SIG-M5 treated with dmso at 0.1 percent for 504 hours (cell line): Measurements from ENCODE around the gene RNF126.
"Not testable (repeated sequence)": the region's sequence is repeated elsewhere in the genome, so short reads cannot be mapped to it uniquely, and the experiment has no call there.

Source experiments
- DNase-seq: peaks from one replicate; lab custom pipeline; 2025; ENCODE audit not compliant: unreplicated experiment; lab: John Stamatoyannopoulos, UW

The RNF126 gene

GRCh38 chr19:613732-614567, 49.1 kb downstream of the RNF126 start:
- DNase-seq, result no peak

- no peak for DNase-seq
Measured at GRCh38 chr19:612941-613340, 50.1 kb downstream of the RNF126 start.

GRCh38 chr19:611481-611868, 51.5 kb downstream of the RNF126 start:
- DNase-seq, result no peak

GRCh38 chr19:610801-611480, 52.1 kb downstream of the RNF126 start:
- no peak for DNase-seq

GRCh38 chr19:610071-610800, 52.8 kb downstream of the RNF126 start:
- no peak for DNase-seq

- no peak for DNase-seq
Measured at GRCh38 chr19:609004-609346, 54.0 kb downstream of the RNF126 start.

- DNase-seq, result no peak
Measured at GRCh38 chr19:608155-609003, 54.6 kb downstream of the RNF126 start.

GRCh38 chr19:607301-608154, 55.5 kb downstream of the RNF126 start:
- DNase-seq, result no peak

- DNase-seq, result not testable (repeated sequence)
Measured at GRCh38 chr19:605061-605971, 57.7 kb downstream of the RNF126 start.

- no peak for DNase-seq
Measured at GRCh38 chr19:604355-604754, 58.7 kb downstream of the RNF126 start.

- DNase-seq, result not testable (repeated sequence)
Measured at GRCh38 chr19:603779-604178, 59.2 kb downstream of the RNF126 start.

- not testable (repeated sequence) for DNase-seq
Measured at GRCh38 chr19:603302-603639, 59.7 kb downstream of the RNF126 start.

GRCh38 chr19:602391-603301, 60.4 kb downstream of the RNF126 start:
- no peak for DNase-seq

- no peak for DNase-seq
Measured at GRCh38 chr19:601790-602189, 61.2 kb downstream of the RNF126 start.

GRCh38 chr19:601310-601709, 61.7 kb downstream of the RNF126 start:
- no peak for DNase-seq
